Aorta (tissue), 5 donors: ENCODE data around the gene HNF4A. TPM values are rescaled to one million over a fixed set of nuclear protein-coding genes. Genes with fewer than 3 reads are reported as not detected.
A peak's percentile ranks its signal among the peaks of the same experiment; 100 is the strongest.

ENCODE experiments used
- ATAC-seq: fragments of 200-7000 bp; cut with Tn5 transposase; one replicate; pipeline ENCODE4 v1.9.1; 2022; ENCODE audit warnings: moderate library complexity; ENCODE audit not compliant: low FRiP score
- DNase-seq, 2 donors: peaks; one replicate each; pipeline ENCODE4 v3.0.0-alpha.2; 2020
- H3K27ac ChIP-seq, 2 donors: one replicate each; pipeline ENCODE4 v1.5.1; 2013; ENCODE audit warnings: low read length in 2 of 2, mild to moderate bottlenecking in 2 of 2, moderate library complexity in 2 of 2, control low read depth in 1 of 2, inconsistent platforms in 1 of 2, low read depth in 1 of 2
- H3K27me3 ChIP-seq, 2 donors: one replicate each; pipeline ENCODE4 v1.6.1; 2013; ENCODE audit warnings: control low read depth in 1 of 2, low read length in 1 of 2, mild to moderate bottlenecking in 1 of 2, moderate library complexity in 1 of 2; ENCODE audit not compliant: insufficient read depth in 2 of 2, control insufficient read depth in 1 of 2
- H3K36me3 ChIP-seq, 2 donors: one replicate each; pipeline ENCODE4 v1.6.1; 2013; ENCODE audit warnings: control low read depth in 1 of 2, low read length in 1 of 2, mild to moderate bottlenecking in 1 of 2; ENCODE audit not compliant: insufficient read depth in 2 of 2, control insufficient read depth in 1 of 2
- H3K4me1 ChIP-seq, 2 donors: one replicate each; pipeline ENCODE4 v1.6.1; 2013; ENCODE audit warnings: low read length in 2 of 2, control low read depth in 1 of 2, mild to moderate bottlenecking in 1 of 2, moderate library complexity in 1 of 2; ENCODE audit not compliant: insufficient read depth in 2 of 2, control insufficient read depth in 1 of 2
- H3K4me3 ChIP-seq, 2 donors: one replicate each; pipeline ENCODE4 v1.5.1; 2013; ENCODE audit warnings: low read length in 2 of 2, control low read depth in 1 of 2, mild to moderate bottlenecking in 1 of 2
- H3K9me3 ChIP-seq: one replicate; pipeline ENCODE4 v1.6.1; 2013; ENCODE audit warnings: mild to moderate bottlenecking, low read length; ENCODE audit not compliant: control insufficient read depth
- WGBS, 2 donors: extraction: QIAGEN DNeasy Blood & Tissue Kit; methylation state at CpG; one replicate each; pipeline ENCODE4 v1.1.7; 2013; 5-methylcytosine and 5-hydroxymethylcytosine counted together
- intact Hi-C, 2 donors: fragments of 100-400 bp; cut with DNase I; formaldehyde crosslinking; loops; one replicate each; pipeline versions ENCODE4 v1.14.2 to v1.15.0; 2022
- polyA plus RNA-seq, 2 donors: library from polyadenylated mRNA; stranded (reverse); fragments of 200-250 nt; gene quantifications; one replicate each; pipeline ENCODE4 v1.2.3, GENCODE V29; 2013
- total RNA-seq, 2 donors: library from RNA; stranded (reverse); fragmentation: NEBNext Ultra II Directional; extraction: Animal tissue kit (Norgen Biotek cat#: 25700); gene quantifications; one replicate each; pipeline ENCODE4 v1.2.1, GENCODE V29; 2021
- donor health status: healthy with polysubstance abuse.
- donor health status: Bipolar disorder and iron deficiency.
- donor health status: DM: no; HTN: no; CAD: no.
- donor health status: DM: no; HTN: no; CAD: no.
- donor health status: DM: yes; HTN: yes; CAD: no.

The HNF4A gene
- total and polyA plus RNA-seq, 4 donors, result 0.05 to 11.8 TPM; not detected in 2

GRCh38 chr20:44412402-44413144 lies 57.1 kb downstream of the HNF4A start:
- WGBS, 2 donors, result 59 to 61% methylated on average over 24 of the region's 24 CpGs

GRCh38 chr20:44413575-44414345 lies 58.3 kb downstream of the HNF4A start:
- intact Hi-C loops, result no loop called here
- H3K4me3 ChIP-seq, result no peak overlapping the region
- 89 to 91% methylated on average over 14 of the region's 14 CpGs for WGBS, 2 donors
- no peaks in the 10 kb centered on the region for H3K36me3 ChIP-seq
- H3K27me3 ChIP-seq, result no peaks in the 10 kb centered on the region
- no peak overlapping the region for H3K27ac ChIP-seq
- ATAC-seq (peak; percentile 25), DNase-seq (peak in 1 of 2 donors; percentile 48)
- no peaks in the 10 kb centered on the region for H3K9me3 ChIP-seq
- no peaks in the 10 kb centered on the region for H3K4me1 ChIP-seq

More at GRCh38 chr20:44412402-44413144, 57.1 kb downstream of the HNF4A start:
- Histone ChIP-seq H3K36me3 (no peaks in the 10 kb centered on the region), H3K4me1 (no peaks in the 10 kb centered on the region), H3K27ac (no peak overlapping the region), H3K9me3 (no peaks in the 10 kb centered on the region), H3K4me3 (no peak overlapping the region), H3K27me3 (no peaks in the 10 kb centered on the region)
- DNase-seq (peak in 1 of 2 donors; percentile 60), ATAC-seq (no peak)
- intact Hi-C loops, result no loop called here

- Histone ChIP-seq H3K9me3 (no peaks in the 10 kb centered on the region), H3K27ac (no peak overlapping the region), H3K27me3 (no peaks in the 10 kb centered on the region), H3K4me1 (no peaks in the 10 kb centered on the region), H3K4me3 (no peak overlapping the region), H3K36me3 (no peaks in the 10 kb centered on the region)
- DNase-seq, result peak in 1 of 2 donors; percentile 63
- intact Hi-C loops, result no loop called here
- WGBS, 2 donors, result 84 to 85% methylated on average over 16 of the region's 16 CpGs
- ATAC-seq, result no peak
These were observed 58.8 kb downstream of the HNF4A start for GRCh38 chr20:44414346-44414714.

GRCh38 chr20:44414808-44415207 lies 59.3 kb downstream of the HNF4A start:
- Histone ChIP-seq H3K4me1 (no peaks in the 10 kb centered on the region), H3K4me3 (no peak overlapping the region), H3K36me3 (no peaks in the 10 kb centered on the region), H3K9me3 (no peaks in the 10 kb centered on the region), H3K27me3 (no peaks in the 10 kb centered on the region), H3K27ac (no peak overlapping the region)
- ATAC-seq, result no peak
- peak in 1 of 2 donors; percentile 14 for DNase-seq
- intact Hi-C loops, result no loop called here

DNA sequence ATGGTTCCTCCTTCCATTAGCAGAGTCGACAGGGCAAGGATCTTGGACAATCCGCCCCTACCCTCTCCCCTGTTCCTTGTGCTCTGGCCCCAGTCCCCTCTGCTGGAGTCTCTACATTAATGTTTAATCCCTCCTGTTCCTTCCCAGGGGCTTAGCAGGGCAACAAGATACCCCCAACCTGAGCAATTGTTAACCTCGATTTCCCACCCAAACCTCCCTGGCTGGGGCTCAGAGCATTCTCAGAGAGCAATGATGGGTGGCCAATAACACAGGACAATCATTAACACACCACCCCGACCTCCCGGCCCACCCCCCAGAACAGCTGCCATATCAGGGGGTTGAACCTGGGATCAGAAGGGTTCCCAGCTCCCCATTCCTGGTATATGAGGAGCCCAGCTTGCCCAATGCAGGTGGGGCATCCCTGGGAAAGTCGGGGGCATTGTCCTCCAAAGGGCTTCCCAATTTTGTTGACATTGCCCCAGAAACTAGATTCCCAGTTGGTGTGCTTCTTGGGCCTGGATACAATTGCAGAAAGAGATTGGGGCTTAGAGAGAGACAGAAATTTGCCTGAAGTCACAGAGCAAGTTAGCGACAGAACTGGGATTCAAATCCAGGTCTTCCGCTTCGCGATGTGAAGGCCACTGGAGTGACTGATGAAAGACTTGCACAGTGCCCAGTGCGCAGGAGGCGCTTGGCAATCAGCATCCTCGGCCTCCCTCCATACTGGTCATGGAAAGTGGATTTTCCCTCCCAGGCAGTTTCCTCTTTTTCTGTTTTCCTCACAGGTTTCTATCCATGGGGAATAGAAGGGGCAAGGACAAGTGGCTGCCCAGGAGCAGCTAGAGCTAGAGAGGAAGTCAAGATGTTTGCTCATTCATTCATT lies 60.6 kb downstream of the HNF4A start:
- no peaks in the 10 kb centered on the region for H3K27me3 ChIP-seq
- WGBS, 2 donors, result 85 to 86% methylated on average over 13 of the region's 13 CpGs
- ATAC-seq (no peak), DNase-seq (peak in 1 of 2 donors; percentile 51)
- H3K4me1 ChIP-seq, result no peaks in the 10 kb centered on the region
- intact Hi-C loops, result no loop called here
- H3K27ac ChIP-seq, result no peak overlapping the region
- no peak overlapping the region for H3K4me3 ChIP-seq
- H3K36me3 ChIP-seq, result no peaks in the 10 kb centered on the region
- no peaks in the 10 kb centered on the region for H3K9me3 ChIP-seq

GRCh38 chr20:44418069-44418905 lies 62.8 kb downstream of the HNF4A start:
- intact Hi-C loops, result no loop called here

GRCh38 chr20:44419131-44419844 lies 63.8 kb downstream of the HNF4A start:
- Histone ChIP-seq H3K4me3 (no peak overlapping the region), H3K27me3 (no peaks in the 10 kb centered on the region), H3K4me1 (no peaks in the 10 kb centered on the region), H3K9me3 (no peaks in the 10 kb centered on the region), H3K36me3 (no peaks in the 10 kb centered on the region), H3K27ac (no peak overlapping the region)
- no peak for ATAC-seq
- peak in 1 of 2 donors; percentile 46 for DNase-seq
- WGBS, 2 donors, result 86% methylated on average over 13 of the region's 13 CpGs
- intact Hi-C loops, result no loop called here

More at GRCh38 chr20:44418069-44418905, 62.8 kb downstream of the HNF4A start:
- Histone ChIP-seq H3K27ac (no peak overlapping the region), H3K36me3 (no peaks in the 10 kb centered on the region), H3K9me3 (no peaks in the 10 kb centered on the region), H3K4me1 (no peaks in the 10 kb centered on the region), H3K4me3 (no peak overlapping the region), H3K27me3 (no peaks in the 10 kb centered on the region)
- ATAC-seq, result peak; percentile 40
- peak in 1 of 2 donors; percentile 38 for DNase-seq
- WGBS, 2 donors, result 85 to 86% methylated on average over 13 of the region's 13 CpGs
